ENCODE results near the gene ENPP1. TPM values are rescaled to one million over a fixed set of nuclear protein-coding genes. Genes with fewer than 3 reads are reported as not detected.

Gene ENPP1
- total and polyA plus RNA-seq, 2 of the 4 experiments (the other 2 are of a cell fraction), result 10.9 to 38.9 TPM

DNA sequence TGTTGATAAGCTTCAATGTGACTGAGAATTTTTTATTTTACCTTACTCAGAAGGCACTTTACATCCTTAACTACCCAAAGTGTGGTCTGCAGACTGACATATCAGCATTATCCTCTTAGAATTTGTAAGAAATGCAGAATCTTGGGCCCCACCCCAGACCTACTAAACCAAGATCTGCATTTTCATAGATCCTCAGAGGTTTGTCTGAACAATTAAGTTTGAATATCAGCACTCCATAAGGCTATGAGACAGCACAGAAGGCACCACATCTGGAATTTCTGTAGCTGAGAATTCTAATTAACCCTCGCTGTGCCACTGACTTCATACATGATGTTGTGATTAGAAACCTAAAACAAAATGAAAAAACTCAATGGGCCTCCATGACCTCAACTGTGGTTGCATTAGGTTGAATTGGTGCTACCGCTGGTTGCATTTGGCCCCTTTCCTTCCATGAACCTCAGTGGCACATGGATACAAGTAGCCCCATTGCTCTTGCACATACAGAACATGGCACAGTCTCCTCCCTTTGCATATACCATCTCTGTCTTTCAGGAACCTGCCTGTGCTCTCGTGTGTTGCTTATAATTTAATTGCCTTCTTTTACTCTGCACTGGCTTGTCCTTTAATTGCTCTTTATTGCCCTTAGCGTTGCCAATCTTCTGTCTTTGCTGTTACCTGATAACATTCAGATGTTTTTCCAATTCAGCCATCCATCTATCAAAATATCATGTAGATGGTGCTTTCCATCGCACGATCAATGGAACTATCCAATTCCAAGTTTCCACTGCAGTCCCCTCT, 13.4 kb downstream of the ENPP1 start:
- H4K5ac ChIP-seq (ENCODE audit: low read depth, low read length), result no peak overlapping the region
- no peak overlapping the region for H3K18ac ChIP-seq (ENCODE audit: low read depth, low read length)
- H3K4me2 ChIP-seq (ENCODE audit: low read depth, low read length), result no peak overlapping the region
- H3K79me1 ChIP-seq (ENCODE audit: low read depth in 1 of 2, low read length in 2 of 2), result peaks cover 7 to 12% of the 10 kb centered on the region in 2 experiments; a peak in 2 of 4 replicates
- H3K9me3 ChIP-seq (ENCODE audit: control insufficient read depth, insufficient read depth, low read length), result no peaks in the 10 kb centered on the region
- no peaks in the 10 kb centered on the region for H4K20me1 ChIP-seq (ENCODE audit: insufficient read depth, low read length)
- H2BK5ac ChIP-seq (ENCODE audit: low read depth, low read length, poor library complexity, severe bottlenecking), result no peak overlapping the region
- CTCF ChIA-PET, result no interaction called here
- POLR2A ChIA-PET (ENCODE audit: unreplicated experiment), result no interaction called here
- no peak overlapping the region for H3K27ac ChIP-seq (ENCODE audit: insufficient read depth, low read length)
- H2AFZ ChIP-seq (replicated peaks; ENCODE audit: low read length, poor library complexity), result no peak overlapping the region
- H3K9ac ChIP-seq (ENCODE audit: low read depth, low read length), result no peak overlapping the region
- no peak overlapping the region for H4K91ac ChIP-seq (ENCODE audit: insufficient read depth, low read depth, low read length)
- no peak overlapping the region for H2BK20ac ChIP-seq (ENCODE audit: low read depth, low read length)
- H2AK9ac ChIP-seq (replicated peaks; ENCODE audit: low read depth, low read length, poor library complexity), result no peak overlapping the region
- dilution Hi-C loops (cut with HindIII; ENCODE audit: low sequenced_read_pairs, unreplicated experiment) (no loop called here), in situ Hi-C loops (cut with MboI; ENCODE audit: low sequenced_read_pairs) (no loop called here), intact Hi-C loops (cut with micrococcal nuclease) (no loop called here)
- DNase-seq (no peak), ATAC-seq (ENCODE audit: low read depth) (no peak)
- H4K8ac ChIP-seq (ENCODE audit: low read depth in 2 of 2, low read length in 2 of 2), result no peak overlapping the region
- H3K23ac ChIP-seq (ENCODE audit: low read depth, low read length), result no peak overlapping the region
- H3K36me3 ChIP-seq (ENCODE audit: control insufficient read depth, insufficient read depth, low read length), result no peaks in the 10 kb centered on the region
- peaks cover 2% of the 10 kb centered on the region; the same call in 1 of the 2 replicates for H3K9me1 ChIP-seq (ENCODE audit: insufficient read depth, low read length)
- no peak overlapping the region for H3K14ac ChIP-seq (replicated peaks; ENCODE audit: low read depth, low read length)
- H3K4me3 ChIP-seq (ENCODE audit: insufficient read depth, low read depth, low read length), result no peak overlapping the region
- no peak overlapping the region for H3K56ac ChIP-seq (ENCODE audit: extremely low read depth, insufficient read depth, low read length)
- H3K27me3 ChIP-seq (ENCODE audit: control insufficient read depth, insufficient read depth, low read length), result no peaks in the 10 kb centered on the region
- 89% methylated on average over 3 of the region's 6 CpGs; no CpG with 5 or more reads in 1 of the 2 experiments for WGBS, 2 experiments (ENCODE audit: extremely low coverage in 2 of 2, insufficient read length in 1 of 2)
- peaks cover 4% of the 10 kb centered on the region for H3K4me1 ChIP-seq (ENCODE audit: control insufficient read depth, insufficient read depth, low read length)
- H2BK120ac ChIP-seq (ENCODE audit: low read depth, low read length), result no peak overlapping the region
- TF ChIP-seq, protein P1, sequence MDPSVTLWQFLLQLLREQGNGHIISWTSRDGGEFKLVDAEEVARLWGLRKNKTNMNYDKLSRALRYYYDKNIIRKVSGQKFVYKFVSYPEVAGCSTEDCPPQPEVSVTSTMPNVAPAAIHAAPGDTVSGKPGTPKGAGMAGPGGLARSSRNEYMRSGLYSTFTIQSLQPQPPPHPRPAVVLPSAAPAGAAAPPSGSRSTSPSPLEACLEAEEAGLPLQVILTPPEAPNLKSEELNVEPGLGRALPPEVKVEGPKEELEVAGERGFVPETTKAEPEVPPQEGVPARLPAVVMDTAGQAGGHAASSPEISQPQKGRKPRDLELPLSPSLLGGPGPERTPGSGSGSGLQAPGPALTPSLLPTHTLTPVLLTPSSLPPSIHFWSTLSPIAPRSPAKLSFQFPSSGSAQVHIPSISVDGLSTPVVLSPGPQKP (IDR thresholded peaks at IDR 0.05; ENCODE audit: borderline replicate concordance, low read depth, low read length), result no peak
- TF ChIP-seq FOS (IDR thresholded peaks at IDR 0.05; ENCODE audit: low read depth, low read length) (no peak), RFX5 (IDR thresholded peaks at IDR 0.05; ENCODE audit: low read depth, low read length) (no peak)
- TF ChIP-seq, protein P2, sequence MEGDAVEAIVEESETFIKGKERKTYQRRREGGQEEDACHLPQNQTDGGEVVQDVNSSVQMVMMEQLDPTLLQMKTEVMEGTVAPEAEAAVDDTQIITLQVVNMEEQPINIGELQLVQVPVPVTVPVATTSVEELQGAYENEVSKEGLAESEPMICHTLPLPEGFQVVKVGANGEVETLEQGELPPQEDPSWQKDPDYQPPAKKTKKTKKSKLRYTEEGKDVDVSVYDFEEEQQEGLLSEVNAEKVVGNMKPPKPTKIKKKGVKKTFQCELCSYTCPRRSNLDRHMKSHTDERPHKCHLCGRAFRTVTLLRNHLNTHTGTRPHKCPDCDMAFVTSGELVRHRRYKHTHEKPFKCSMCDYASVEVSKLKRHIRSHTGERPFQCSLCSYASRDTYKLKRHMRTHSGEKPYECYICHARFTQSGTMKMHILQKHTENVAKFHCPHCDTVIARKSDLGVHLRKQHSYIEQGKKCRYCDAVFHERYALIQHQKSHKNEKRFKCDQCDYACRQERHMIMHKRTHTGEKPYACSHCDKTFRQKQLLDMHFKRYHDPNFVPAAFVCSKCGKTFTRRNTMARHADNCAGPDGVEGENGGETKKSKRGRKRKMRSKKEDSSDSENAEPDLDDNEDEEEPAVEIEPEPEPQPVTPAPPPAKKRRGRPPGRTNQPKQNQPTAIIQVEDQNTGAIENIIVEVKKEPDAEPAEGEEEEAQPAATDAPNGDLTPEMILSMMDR (conservative IDR thresholded peaks at IDR 0.05; ENCODE audit: low read depth, low read length), result no peak
- H2BK15ac ChIP-seq (ENCODE audit: low read depth, low read length), result no peak overlapping the region
- no peak overlapping the region for H2AK5ac ChIP-seq (ENCODE audit: low read depth, low read length)
- H3K4ac ChIP-seq (ENCODE audit: low read depth, low read length), result no peak overlapping the region
- no TSS peak for BruUV-seq (replicated peaks)

Data from IMR-90 (cell line).